WTC11 (cell line): ENCODE results near the gene RSBN1L. TPM values are rescaled to one million over a fixed set of nuclear protein-coding genes. Genes with fewer than 3 reads are reported as not detected.

ENCODE experiments used
- ATAC-seq: fragments of 200-7000 bp; cut with Tn5 transposase; 2 replicates; pipeline ENCODE4 v1.10.0; 2021; ENCODE audit warnings: mild to moderate bottlenecking, moderate library complexity
- CTCF ChIA-PET: fragments of 300-600 bp; sonication (Branson Sonifier 250); formaldehyde crosslinking; loops from one replicate; lab custom pipeline; 2021; ENCODE audit warnings: antibody characterized with exemption; lab: Charles Lee
- POLR2A ChIA-PET: fragments of 350-600 bp; sonication (Branson Sonifier 250); formaldehyde crosslinking; loops from one replicate; lab custom pipeline; 2021; ENCODE audit warnings: antibody characterized with exemption; lab: Charles Lee
- DNase-seq: peaks from one replicate; pipeline ENCODE4 v3.0.0; 2021; ENCODE audit warnings: low spot score
- H3K27ac Mint-ChIP-seq: 2 replicates; pipeline ENCODE4 v1.8.0; 2021; ENCODE audit warnings: mixed read lengths
- H3K27me3 Mint-ChIP-seq: 2 replicates; pipeline ENCODE4 v1.8.0; 2021; ENCODE audit warnings: low read depth, mild to moderate bottlenecking, moderate library complexity, mixed read lengths
- H3K36me3 Mint-ChIP-seq: 2 replicates; pipeline ENCODE4 v1.8.0; 2021; ENCODE audit warnings: mixed read lengths
- H3K4me1 Mint-ChIP-seq: 2 replicates; pipeline ENCODE4 v1.8.0; 2022; ENCODE audit warnings: mixed read lengths
- H3K4me3 Mint-ChIP-seq: 2 replicates; pipeline ENCODE4 v1.8.0; 2021; ENCODE audit warnings: mild to moderate bottlenecking, moderate library complexity, mixed read lengths
- H3K9me3 Mint-ChIP-seq: 2 replicates; pipeline ENCODE4 v1.8.0; 2021; ENCODE audit warnings: mixed read lengths
- AFF4 ChIP-seq: sonication (generic); formaldehyde crosslinking; IDR thresholded peaks from 2 replicates; pipeline ENCODE4 v1.8.1; 2023; ENCODE audit warnings: mild to moderate bottlenecking, missing genetic modification reagents, borderline replicate concordance
- CBFB ChIP-seq: sonication (generic); formaldehyde crosslinking; IDR thresholded peaks from 2 replicates; pipeline ENCODE4 v1.8.1; 2022; ENCODE audit warnings: mild to moderate bottlenecking, low read depth, missing genetic modification reagents
- FOXK1 ChIP-seq: sonication (generic); formaldehyde crosslinking; IDR thresholded peaks from 2 replicates; pipeline ENCODE4 v1.8.0; 2022; ENCODE audit warnings: mild to moderate bottlenecking, moderate library complexity, missing genetic modification reagents
- GRHL2 ChIP-seq: fragments of 250-450 bp; sonication (Bioruptor Pico); IDR thresholded peaks from 2 replicates; pipeline ENCODE4 v1.8.0; 2022; ENCODE audit warnings: mild to moderate bottlenecking, moderate library complexity; ENCODE audit not compliant: insufficient replicate concordance, severe bottlenecking
- HMGXB4 ChIP-seq: sonication (generic); formaldehyde crosslinking; IDR thresholded peaks from 2 replicates; pipeline ENCODE4 v1.8.1; 2023; ENCODE audit warnings: mild to moderate bottlenecking, moderate library complexity, missing genetic modification reagents
- IRF1 ChIP-seq: sonication (generic); formaldehyde crosslinking; IDR thresholded peaks from 2 replicates; pipeline ENCODE4 v1.8.0; 2023; ENCODE audit warnings: missing genetic modification reagents
- IRF2 ChIP-seq: sonication (generic); formaldehyde crosslinking; IDR thresholded peaks from 2 replicates; pipeline ENCODE4 v1.8.0; 2022; ENCODE audit warnings: low read depth, missing genetic modification reagents, borderline replicate concordance
- MXD4 ChIP-seq: fragments of 250-450 bp; sonication (Bioruptor Pico); IDR thresholded peaks from 2 replicates; pipeline ENCODE4 v1.8.0; 2021; ENCODE audit warnings: mild to moderate bottlenecking, moderate library complexity, borderline replicate concordance
- RELA ChIP-seq: sonication (generic); formaldehyde crosslinking; IDR thresholded peaks from 2 replicates; pipeline ENCODE4 v1.8.1; 2022; ENCODE audit warnings: missing genetic modification reagents, mild to moderate bottlenecking, borderline replicate concordance
- SMAD3 ChIP-seq: sonication (generic); formaldehyde crosslinking; IDR thresholded peaks from 2 replicates; pipeline ENCODE4 v1.8.0; 2022; ENCODE audit warnings: missing genetic modification reagents, mild to moderate bottlenecking, borderline replicate concordance
- TP53 ChIP-seq: sonication (generic); formaldehyde crosslinking; IDR thresholded peaks from 2 replicates; pipeline ENCODE4 v1.8.1; 2023; ENCODE audit warnings: mild to moderate bottlenecking, missing genetic modification reagents
- USF2 ChIP-seq: sonication (generic); formaldehyde crosslinking; IDR thresholded peaks from 2 replicates; pipeline ENCODE4 v1.8.1; 2023; ENCODE audit warnings: mild to moderate bottlenecking, missing genetic modification reagents, moderate library complexity
- ZBTB21 ChIP-seq: sonication (generic); formaldehyde crosslinking; IDR thresholded peaks from 2 replicates; pipeline ENCODE4 v1.8.1; 2023; ENCODE audit warnings: mild to moderate bottlenecking, missing genetic modification reagents, borderline replicate concordance
- ZNF416 ChIP-seq: fragments of 250-450 bp; sonication (Bioruptor Pico); IDR thresholded peaks from 2 replicates; pipeline ENCODE4 v1.9.0; 2021; ENCODE audit warnings: mild to moderate bottlenecking, inconsistent platforms
- ZNF532 ChIP-seq: fragments of 250-450 bp; sonication (Bioruptor Pico); IDR thresholded peaks from 2 replicates; pipeline ENCODE4 v1.9.0; 2021; ENCODE audit warnings: mild to moderate bottlenecking, borderline replicate concordance
- total RNA-seq: library from RNA; stranded (reverse); gene quantifications from 3 replicates; pipeline ENCODE4 v1.2.3, GENCODE V29; 2021
- TF ChIP-seq, protein P1 (sequence below): fragments of 250-450 bp; sonication (Bioruptor Pico); IDR thresholded peaks from 2 replicates; pipeline ENCODE4 v1.9.0; 2021; ENCODE audit warnings: moderate library complexity, mild to moderate bottlenecking, inconsistent platforms, borderline replicate concordance
- TF ChIP-seq, protein P2 (sequence below): sonication (generic); formaldehyde crosslinking; IDR thresholded peaks from 2 replicates; pipeline ENCODE4 v1.8.1; 2022; ENCODE audit warnings: low read depth, mild to moderate bottlenecking, moderate library complexity, missing genetic modification reagents, borderline replicate concordance

RSBN1L gene
- total RNA-seq, 1 experiment from 2014 or later, result 16.8 TPM

- H3K27ac Mint-ChIP-seq, result no peak overlapping the region
- ATAC-seq, result no peak
- TF ChIP-seq TP53 (CRISPR knock-in tag) (no peak), ZNF532 (CRISPR knock-in tag) (no peak), RELA (CRISPR knock-in tag) (no peak), GRHL2 (no peak), USF2 (CRISPR knock-in tag) (no peak), ZBTB21 (CRISPR knock-in tag) (no peak), CBFB (CRISPR knock-in tag) (no peak), SMAD3 (CRISPR knock-in tag) (no peak), IRF1 (no peak), HMGXB4 (no peak), AFF4 (no peak), MXD4 (CRISPR knock-in tag) (no peak), IRF2 (CRISPR knock-in tag) (no peak), FOXK1 (no peak), ZNF416 (CRISPR knock-in tag) (no peak)
- TF ChIP-seq, protein P1, sequence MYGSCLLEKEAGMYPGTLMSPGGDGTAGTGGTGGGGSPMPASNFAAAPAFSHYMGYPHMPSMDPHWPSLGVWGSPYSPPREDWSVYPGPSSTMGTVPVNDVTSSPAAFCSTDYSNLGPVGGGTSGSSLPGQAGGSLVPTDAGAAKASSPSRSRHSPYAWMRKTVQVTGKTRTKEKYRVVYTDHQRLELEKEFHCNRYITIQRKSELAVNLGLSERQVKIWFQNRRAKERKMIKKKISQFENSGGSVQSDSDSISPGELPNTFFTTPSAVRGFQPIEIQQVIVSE (CRISPR knock-in tag), result no peak
- TF ChIP-seq, protein P2, sequence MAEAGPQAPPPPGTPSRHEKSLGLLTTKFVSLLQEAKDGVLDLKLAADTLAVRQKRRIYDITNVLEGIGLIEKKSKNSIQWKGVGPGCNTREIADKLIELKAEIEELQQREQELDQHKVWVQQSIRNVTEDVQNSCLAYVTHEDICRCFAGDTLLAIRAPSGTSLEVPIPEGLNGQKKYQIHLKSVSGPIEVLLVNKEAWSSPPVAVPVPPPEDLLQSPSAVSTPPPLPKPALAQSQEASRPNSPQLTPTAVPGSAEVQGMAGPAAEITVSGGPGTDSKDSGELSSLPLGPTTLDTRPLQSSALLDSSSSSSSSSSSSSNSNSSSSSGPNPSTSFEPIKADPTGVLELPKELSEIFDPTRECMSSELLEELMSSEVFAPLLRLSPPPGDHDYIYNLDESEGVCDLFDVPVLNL, result no peak
- H3K4me1 Mint-ChIP-seq, result peaks cover 10% of the 10 kb centered on the region
- H3K27me3 Mint-ChIP-seq, result no peaks in the 10 kb centered on the region
- ChIA-PET CTCF (interaction anchor here (0.6 kb wide), 1 partner anchor 9 kb away, joined by 3 read pairs; no protein-coding TSS in a partner anchor), POLR2A (no interaction called here)
- no peaks in the 10 kb centered on the region for H3K36me3 Mint-ChIP-seq
- no peak overlapping the region for H3K4me3 Mint-ChIP-seq
- no peak for DNase-seq
- no peaks in the 10 kb centered on the region for H3K9me3 Mint-ChIP-seq
Measured at GRCh38 chr7:77786741-77787140, 90.5 kb downstream of the RSBN1L start.
